Activated naive CD8-positive, alpha-beta T cell treated with anti-CD3 and anti-CD28 coated beads, Interleukin-2, amount 50 U/mL, for 24 hours (primary cell): ENCODE measurements around the gene NUDT17.
"Not testable (repeated sequence)": the region's sequence is repeated elsewhere in the genome, so short reads cannot be mapped to it uniquely, and the experiment has no call there.

Experiments used
- ATAC-seq: fragments of 150-1000 bp; cut with Tn5 transposase; one replicate; pipeline ENCODE4 v1.10.0; 2021
- DNase-seq: peaks from one replicate; pipeline ENCODE4 v3.0.0; 2021
- H3K27ac Mint-ChIP-seq: one replicate; pipeline ENCODE4 v1.8.0; 2021; ENCODE audit warnings: mild to moderate bottlenecking, mixed read lengths
- H3K27me3 Mint-ChIP-seq: one replicate; pipeline ENCODE4 v1.8.0; 2021; ENCODE audit warnings: mixed read lengths
- H3K36me3 Mint-ChIP-seq: one replicate; pipeline ENCODE4 v1.8.0; 2021; ENCODE audit warnings: low read depth, mixed read lengths
- H3K4me1 Mint-ChIP-seq: one replicate; pipeline ENCODE4 v1.8.0; 2021; ENCODE audit warnings: mixed read lengths
- H3K4me3 Mint-ChIP-seq: one replicate; pipeline ENCODE4 v1.8.0; 2021; ENCODE audit warnings: mild to moderate bottlenecking, moderate library complexity, mixed read lengths
- H3K9me3 Mint-ChIP-seq: one replicate; pipeline ENCODE4 v1.8.0; 2021; ENCODE audit warnings: mixed read lengths

The NUDT17 gene

GRCh38 chr1:145845514-145846161 lies at the start of gene NUDT17:
NUDT17 (plus strand) TSS chr1:145845630; CDS start chr1:145845641, 11 bp downstream.
- no peak within 1 kb of the TSS for H3K27ac Mint-ChIP-seq
- no peaks in the 10 kb centered on the region for H3K9me3 Mint-ChIP-seq
- H3K4me1 Mint-ChIP-seq: peaks cover 12% of the 10 kb centered on the region
- no peaks in the 10 kb centered on the region for H3K27me3 Mint-ChIP-seq
- ATAC-seq (peak; percentile 84), DNase-seq (peak; percentile 86)
- H3K36me3 Mint-ChIP-seq: peaks cover 15% of the 10 kb centered on the region
- no peak within 1 kb of the TSS for H3K4me3 Mint-ChIP-seq

DNA sequence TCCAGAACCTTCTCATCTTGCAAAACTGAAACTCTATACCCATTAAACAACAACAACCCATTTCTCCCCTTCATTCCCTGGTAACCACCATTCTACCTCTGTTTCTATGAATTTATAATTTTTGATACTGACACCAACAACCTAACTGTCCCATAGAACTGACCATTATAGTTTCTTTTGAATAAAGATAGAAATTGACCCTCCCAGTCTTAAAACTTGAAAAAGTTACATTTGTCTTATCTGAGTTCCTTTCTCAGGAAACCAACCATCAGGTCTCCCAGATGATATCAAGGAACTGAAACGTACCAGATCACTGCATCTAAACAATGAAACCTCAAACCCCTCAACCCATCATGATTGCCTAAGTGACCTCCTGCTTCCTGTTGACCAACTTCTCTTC lies 48.7 kb upstream of the NUDT17 start:
- peaks cover 58% of the 10 kb centered on the region for H3K36me3 Mint-ChIP-seq
- H3K9me3 Mint-ChIP-seq: peaks cover 38% of the 10 kb centered on the region
- H3K4me3 Mint-ChIP-seq: no peak overlapping the region
- DNase-seq (no peak), ATAC-seq (no peak)
- H3K4me1 Mint-ChIP-seq: peaks cover 21% of the 10 kb centered on the region
- H3K27ac Mint-ChIP-seq: no peak overlapping the region
- H3K27me3 Mint-ChIP-seq: no peaks in the 10 kb centered on the region

- ATAC-seq (no peak), DNase-seq (no peak)
- Mint-ChIP-seq H3K36me3 (peaks cover 50% of the 10 kb centered on the region), H3K27ac (no peak overlapping the region), H3K4me3 (no peak overlapping the region), H3K27me3 (no peaks in the 10 kb centered on the region), H3K4me1 (peaks cover 37% of the 10 kb centered on the region), H3K9me3 (peaks cover 38% of the 10 kb centered on the region)
Observed at GRCh38 chr1:145799806-145800205, 45.6 kb upstream of the NUDT17 start.

DNA sequence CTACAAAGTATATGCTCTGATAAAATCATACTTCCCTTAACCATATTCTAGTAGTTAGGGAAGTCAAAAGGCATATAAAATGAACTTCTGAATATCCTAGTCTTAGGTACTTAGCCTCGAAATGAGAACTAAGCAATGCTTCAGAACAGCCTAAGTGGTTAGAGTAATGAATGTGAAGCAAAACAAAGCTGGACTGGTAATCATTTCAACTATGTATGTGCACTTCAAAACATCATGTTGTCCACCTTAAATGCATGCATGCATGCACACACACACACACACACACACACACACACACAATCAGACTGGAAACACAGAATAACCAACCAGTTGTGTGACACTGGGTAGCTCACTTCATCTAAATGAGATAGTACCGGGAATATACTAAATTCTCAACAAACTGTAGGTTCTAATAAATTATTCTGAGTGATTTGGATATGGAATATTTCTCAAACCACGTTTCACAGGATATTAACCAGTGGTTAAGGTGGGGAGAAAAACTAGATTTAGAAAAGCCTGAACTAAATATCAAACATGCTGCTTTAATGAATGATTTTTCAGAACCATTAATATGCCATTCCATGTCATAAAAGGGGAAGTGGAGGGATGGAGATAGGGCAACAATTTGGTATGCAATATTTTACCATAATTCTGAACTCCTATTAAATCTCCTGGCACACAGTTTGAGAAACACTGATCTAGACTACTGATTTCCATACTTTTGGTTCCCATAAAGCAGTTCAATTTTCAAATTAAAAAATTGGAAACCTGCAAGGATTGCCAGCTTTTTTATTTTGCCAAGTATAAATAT lies 41.0 kb upstream of the NUDT17 start:
- Mint-ChIP-seq H3K27me3 (no peaks in the 10 kb centered on the region), H3K9me3 (peaks cover 5% of the 10 kb centered on the region), H3K36me3 (peaks cover 17% of the 10 kb centered on the region), H3K27ac (no peak overlapping the region), H3K4me1 (peaks cover 46% of the 10 kb centered on the region), H3K4me3 (no peak overlapping the region)
- DNase-seq: no peak
- no peak for ATAC-seq

- Mint-ChIP-seq H3K27me3 (no peaks in the 10 kb centered on the region), H3K9me3 (no peaks in the 10 kb centered on the region), H3K36me3 (peaks cover 13% of the 10 kb centered on the region), H3K4me1 (peaks cover 43% of the 10 kb centered on the region), H3K27ac (no peak overlapping the region), H3K4me3 (no peak overlapping the region)
- ATAC-seq (no peak), DNase-seq (no peak)
Observed at GRCh38 chr1:145805057-145805456, 40.4 kb upstream of the NUDT17 start.

- DNase-seq (no peak), ATAC-seq (no peak)
- Mint-ChIP-seq H3K9me3 (no peaks in the 10 kb centered on the region), H3K36me3 (peaks cover 8% of the 10 kb centered on the region), H3K27me3 (no peaks in the 10 kb centered on the region), H3K4me3 (no peak overlapping the region), H3K4me1 (peaks cover 36% of the 10 kb centered on the region), H3K27ac (no peak overlapping the region)
Observed at GRCh38 chr1:145806408-145806807, 39.0 kb upstream of the NUDT17 start.

DNA sequence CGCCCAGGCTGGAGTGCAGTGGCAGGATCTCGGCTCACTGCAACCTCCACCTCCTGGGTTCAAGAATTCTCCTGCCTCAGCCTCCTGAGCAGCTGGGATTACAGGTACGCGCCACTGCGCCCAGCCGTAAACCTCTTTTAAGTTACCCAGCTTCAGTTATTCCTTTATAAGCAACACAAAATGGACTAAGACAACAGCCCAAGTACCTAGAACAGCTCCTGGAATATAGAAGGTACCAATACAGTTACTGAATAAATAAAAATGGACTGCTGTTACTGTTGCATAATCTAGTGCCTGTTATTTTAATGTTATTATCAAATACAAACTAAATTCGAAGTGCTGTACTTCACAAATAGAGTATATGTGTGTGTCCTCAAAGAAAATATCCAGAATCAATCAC lies 38.6 kb upstream of the NUDT17 start:
- peaks cover 6% of the 10 kb centered on the region for H3K36me3 Mint-ChIP-seq
- DNase-seq (no peak), ATAC-seq (no peak)
- no peak overlapping the region for H3K4me3 Mint-ChIP-seq
- H3K9me3 Mint-ChIP-seq: no peaks in the 10 kb centered on the region
- peaks cover 33% of the 10 kb centered on the region for H3K4me1 Mint-ChIP-seq
- no peaks in the 10 kb centered on the region for H3K27me3 Mint-ChIP-seq
- no peak overlapping the region for H3K27ac Mint-ChIP-seq

- not testable (repeated sequence) for DNase-seq, ATAC-seq, H3K36me3 Mint-ChIP-seq, H3K27ac Mint-ChIP-seq, H3K4me3 Mint-ChIP-seq, H3K4me1 Mint-ChIP-seq, H3K27me3 Mint-ChIP-seq, H3K9me3 Mint-ChIP-seq
Observed at GRCh38 chr1:145812977-145813810, 32.2 kb upstream of the NUDT17 start.

GRCh38 chr1:145818095-145818494 lies 27.3 kb upstream of the NUDT17 start:
- not testable (repeated sequence) for H3K36me3 Mint-ChIP-seq, DNase-seq, H3K9me3 Mint-ChIP-seq, H3K27me3 Mint-ChIP-seq, H3K27ac Mint-ChIP-seq, H3K4me3 Mint-ChIP-seq
- ATAC-seq: peak; percentile 60
- H3K4me1 Mint-ChIP-seq: peaks cover 25% of the 10 kb centered on the region

- Mint-ChIP-seq H3K27ac (peak overlapping the region; percentile 76), H3K36me3 (peaks cover 30% of the 10 kb centered on the region), H3K4me1 (peaks cover 44% of the 10 kb centered on the region)
- not testable (repeated sequence) for H3K4me3 Mint-ChIP-seq, H3K27me3 Mint-ChIP-seq, H3K9me3 Mint-ChIP-seq, DNase-seq
- peak; percentile 6 for ATAC-seq
Observed at GRCh38 chr1:145822779-145823331, 22.6 kb upstream of the NUDT17 start.

DNA sequence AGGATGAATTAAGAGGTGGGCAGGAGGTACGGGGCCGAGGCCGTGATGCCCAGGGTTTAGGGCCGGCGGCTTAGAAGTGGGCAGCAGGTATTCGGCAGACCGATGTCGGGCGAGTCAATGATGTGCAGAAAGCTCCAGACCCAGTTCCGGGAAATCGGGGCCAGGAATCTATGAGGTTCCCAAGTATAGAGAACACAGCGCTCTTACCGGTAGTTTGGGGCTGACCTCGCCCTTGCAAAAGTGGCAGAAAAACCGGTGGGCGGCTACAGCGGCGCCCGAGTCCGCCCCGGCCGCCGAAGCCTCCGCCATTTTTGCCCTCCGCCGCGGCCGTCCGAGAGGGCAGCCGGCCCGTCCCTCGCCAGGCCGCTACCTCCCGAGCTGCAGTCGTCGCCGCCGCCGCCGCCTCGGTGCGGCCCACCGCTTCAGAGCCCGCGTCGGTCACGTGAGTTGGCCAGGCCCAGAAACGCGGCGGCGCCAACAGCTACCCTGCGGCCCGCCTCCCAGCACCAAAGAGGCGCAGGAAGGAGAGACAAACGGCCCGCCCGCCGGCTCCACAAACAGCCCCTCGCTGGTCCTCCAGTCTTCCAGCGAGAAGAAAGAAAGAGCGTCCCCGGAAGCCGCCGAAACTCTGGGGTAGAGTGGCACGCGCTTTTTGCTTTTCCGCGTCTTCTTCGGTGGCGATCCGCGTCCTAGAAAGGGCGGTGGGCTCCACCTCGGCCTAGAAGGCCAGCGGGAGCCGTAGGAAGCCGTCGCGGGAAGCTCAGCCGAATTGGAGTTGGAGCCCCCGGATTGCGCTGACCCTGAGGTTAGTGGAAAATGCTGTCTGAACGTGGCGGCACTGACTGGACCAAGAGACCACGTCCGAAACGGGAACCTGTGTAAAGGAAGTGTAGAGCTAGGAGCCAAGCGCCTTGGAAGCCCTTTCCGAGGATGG lies 21.6 kb upstream of the NUDT17 start, which contains the start of the genes POLR3C and RNF115:
Gene POLR3C, plus strand, starts transcription at position 636 of the 934 bp plus-strand sequence. CDS start 1,577 bp downstream, outside the sequence.
Gene RNF115, minus strand, starts transcription at position 531 of the 934 bp plus-strand sequence. Its CDS starts 222 bp downstream, at position 309.
- H3K27ac Mint-ChIP-seq: peak within 1 kb of the TSS; percentile 96

DNA sequence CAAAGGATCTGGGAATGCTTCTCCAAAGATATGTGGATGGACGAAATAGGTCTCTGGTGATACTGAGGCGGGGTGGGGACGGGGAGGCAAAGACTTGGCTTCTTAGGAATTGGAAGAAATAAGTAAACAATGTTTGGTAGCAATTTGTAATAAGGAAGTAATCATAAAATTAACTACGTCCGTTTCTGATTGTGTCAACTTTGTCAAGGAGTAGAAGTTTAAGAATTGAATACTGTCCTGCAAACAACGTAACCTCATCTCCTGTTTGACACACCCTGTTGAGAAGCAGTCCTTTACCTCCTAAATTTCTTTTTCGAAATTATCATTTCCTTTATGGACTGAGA lies 21.0 kb upstream of the NUDT17 start:
- Mint-ChIP-seq H3K36me3 (peaks cover 44% of the 10 kb centered on the region), H3K27ac (peak overlapping the region; percentile 96)

More for the DNA sequence above, 21.6 kb upstream of the NUDT17 start, which contains the start of the genes POLR3C and RNF115:
- Mint-ChIP-seq H3K4me1 (peaks cover 51% of the 10 kb centered on the region), H3K27me3 (no peaks in the 10 kb centered on the region), H3K4me3 (peak within 1 kb of the TSS; percentile 99), H3K36me3 (peaks cover 40% of the 10 kb centered on the region), H3K9me3 (no peaks in the 10 kb centered on the region)
- ATAC-seq: peak; percentile 61
- peak; percentile 83 for DNase-seq

GRCh38 chr1:145826030-145826429 lies 19.4 kb upstream of the NUDT17 start:
- DNase-seq (no peak), ATAC-seq (no peak)
- H3K9me3 Mint-ChIP-seq: no peaks in the 10 kb centered on the region
- H3K4me3 Mint-ChIP-seq: peak overlapping the region; percentile 99
- no peaks in the 10 kb centered on the region for H3K27me3 Mint-ChIP-seq
- H3K4me1 Mint-ChIP-seq: peaks cover 52% of the 10 kb centered on the region
- peaks cover 60% of the 10 kb centered on the region for H3K36me3 Mint-ChIP-seq
- peak overlapping the region; percentile 96 for H3K27ac Mint-ChIP-seq

More for the DNA sequence above, 21.0 kb upstream of the NUDT17 start:
- Mint-ChIP-seq H3K4me1 (peaks cover 55% of the 10 kb centered on the region), H3K27me3 (no peaks in the 10 kb centered on the region), H3K9me3 (no peaks in the 10 kb centered on the region), H3K4me3 (peak overlapping the region; percentile 99)
- ATAC-seq (no peak), DNase-seq (no peak)
